Stimulated activated memory B cell treated with anti-CD40 and anti-IgM and Interleukin-4, amounts not matched to agents 10 μg/mL and 1 μg/mL and 100 μg/mL, for 72 hours (primary cell): ENCODE measurements around the gene ZNF396.

Experiments
- ATAC-seq: fragments of 150-1000 bp; cut with Tn5 transposase; 2 replicates; pipeline ENCODE4 v1.10.0; 2021
- H3K27ac Mint-ChIP-seq: one replicate; pipeline ENCODE4 v1.8.0; 2022; ENCODE audit warnings: mild to moderate bottlenecking, mixed read lengths
- H3K27me3 Mint-ChIP-seq: one replicate; pipeline ENCODE4 v1.8.0; 2022; ENCODE audit warnings: mixed read lengths
- H3K36me3 Mint-ChIP-seq: one replicate; pipeline ENCODE4 v1.8.0; 2022; ENCODE audit warnings: mixed read lengths
- H3K4me1 Mint-ChIP-seq: one replicate; pipeline ENCODE4 v1.8.0; 2022; ENCODE audit warnings: mixed read lengths
- H3K4me3 Mint-ChIP-seq: one replicate; pipeline ENCODE4 v1.8.0; 2022; ENCODE audit warnings: mild to moderate bottlenecking, moderate library complexity, mixed read lengths
- H3K9me3 Mint-ChIP-seq: one replicate; pipeline ENCODE4 v1.8.0; 2022; ENCODE audit warnings: mixed read lengths

Gene ZNF396

DNA sequence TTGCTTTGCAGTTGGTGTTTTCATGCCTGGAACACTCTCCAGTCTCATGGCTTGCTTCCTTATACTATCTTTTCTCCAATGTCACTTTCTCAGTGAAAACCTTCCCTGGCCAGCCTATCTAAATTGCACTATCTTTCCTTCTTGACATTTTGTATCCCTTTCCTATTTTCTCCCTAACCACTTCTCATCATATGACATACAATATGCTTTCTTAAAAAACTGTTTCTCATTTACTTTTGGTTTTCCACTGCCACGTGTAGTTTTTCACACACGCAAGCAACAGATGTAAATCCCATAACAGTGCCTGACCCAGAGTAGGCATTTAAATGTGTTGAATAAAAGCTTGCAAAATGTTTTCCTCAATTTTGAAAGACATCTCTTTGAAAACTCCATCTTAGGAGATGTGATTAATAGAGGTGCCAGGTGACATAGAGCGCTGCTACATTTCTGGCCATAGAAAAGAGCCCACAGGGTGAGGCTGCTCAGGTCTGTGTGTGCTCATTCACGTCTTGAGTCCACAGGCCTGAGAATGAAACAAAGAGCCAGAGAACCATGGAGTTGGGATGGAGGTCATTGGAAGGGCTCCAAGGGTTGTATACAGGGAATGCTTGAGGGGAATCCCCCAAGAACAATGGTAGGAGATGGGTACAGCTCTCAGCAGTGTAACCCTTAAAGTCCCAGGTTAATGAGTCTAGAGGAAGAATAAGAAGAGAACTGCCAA lies 45.6 kb downstream of the ZNF396 start:
- H3K36me3 Mint-ChIP-seq: peaks cover 51% of the 10 kb centered on the region
- peaks cover 5% of the 10 kb centered on the region for H3K9me3 Mint-ChIP-seq
- H3K4me1 Mint-ChIP-seq: peaks cover 5% of the 10 kb centered on the region
- H3K4me3 Mint-ChIP-seq: no peak overlapping the region
- ATAC-seq: no peak
- no peaks in the 10 kb centered on the region for H3K27me3 Mint-ChIP-seq
- H3K27ac Mint-ChIP-seq: no peak overlapping the region

DNA sequence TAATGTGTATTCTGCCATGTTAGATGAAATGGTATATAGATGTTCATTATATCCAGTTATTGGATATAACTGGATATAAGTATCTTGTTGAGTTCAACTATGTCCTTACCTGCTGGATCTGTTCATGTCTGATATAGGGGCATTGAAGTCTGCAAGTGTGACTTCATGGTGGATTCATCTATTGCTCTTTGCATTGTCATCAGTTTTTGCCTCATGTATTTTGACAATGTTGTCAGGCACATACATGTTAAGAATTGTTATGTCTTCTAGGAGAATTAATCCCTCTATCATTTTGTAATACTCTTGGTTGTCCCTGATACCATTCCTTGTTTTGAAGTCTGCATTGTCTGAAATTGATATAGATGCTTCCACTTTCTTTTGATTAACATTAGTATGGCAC lies 48.3 kb downstream of the ZNF396 start:
- H3K9me3 Mint-ChIP-seq: peaks cover 5% of the 10 kb centered on the region
- H3K4me1 Mint-ChIP-seq: no peaks in the 10 kb centered on the region
- H3K36me3 Mint-ChIP-seq: peaks cover 29% of the 10 kb centered on the region
- no peaks in the 10 kb centered on the region for H3K27me3 Mint-ChIP-seq
- H3K4me3 Mint-ChIP-seq: no peak overlapping the region
- no peak overlapping the region for H3K27ac Mint-ChIP-seq
- ATAC-seq: no peak

DNA sequence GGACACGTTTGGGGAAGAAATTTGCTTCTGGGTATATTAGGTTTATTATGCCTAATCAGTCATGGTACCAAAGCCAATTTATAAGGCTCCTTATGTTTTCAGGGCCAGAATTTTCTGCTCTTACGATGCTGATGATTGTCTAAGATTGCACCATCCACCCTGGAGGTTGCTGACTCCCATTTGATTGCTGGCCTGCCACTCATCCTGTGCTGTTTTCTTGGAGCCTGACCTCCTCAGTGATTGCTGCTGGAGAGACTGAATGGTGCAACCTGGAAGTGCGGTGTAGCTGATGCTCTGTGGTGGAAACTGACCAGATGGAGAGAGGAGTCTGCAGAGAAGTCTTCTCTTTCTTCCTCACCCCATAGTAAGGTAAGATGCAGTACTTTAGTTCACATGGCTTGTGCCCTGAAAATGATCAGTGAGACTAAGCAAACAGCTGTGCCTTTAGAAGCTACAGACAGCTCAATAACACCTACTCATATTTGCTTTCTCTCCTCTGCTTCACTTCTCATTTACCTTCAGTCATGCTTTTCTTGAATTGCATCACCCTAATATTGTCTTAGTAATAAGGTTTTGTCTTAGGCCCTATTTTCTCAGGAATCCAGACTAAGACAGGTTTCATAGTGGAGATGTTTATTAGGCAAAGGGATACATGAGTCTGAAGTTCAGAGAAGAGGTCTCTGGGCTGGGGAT lies 50.3 kb downstream of the ZNF396 start:
- Mint-ChIP-seq H3K27ac (no peak overlapping the region), H3K4me1 (no peaks in the 10 kb centered on the region), H3K36me3 (peaks cover 13% of the 10 kb centered on the region), H3K27me3 (no peaks in the 10 kb centered on the region), H3K9me3 (peaks cover 5% of the 10 kb centered on the region), H3K4me3 (no peak overlapping the region)
- no peak for ATAC-seq

DNA sequence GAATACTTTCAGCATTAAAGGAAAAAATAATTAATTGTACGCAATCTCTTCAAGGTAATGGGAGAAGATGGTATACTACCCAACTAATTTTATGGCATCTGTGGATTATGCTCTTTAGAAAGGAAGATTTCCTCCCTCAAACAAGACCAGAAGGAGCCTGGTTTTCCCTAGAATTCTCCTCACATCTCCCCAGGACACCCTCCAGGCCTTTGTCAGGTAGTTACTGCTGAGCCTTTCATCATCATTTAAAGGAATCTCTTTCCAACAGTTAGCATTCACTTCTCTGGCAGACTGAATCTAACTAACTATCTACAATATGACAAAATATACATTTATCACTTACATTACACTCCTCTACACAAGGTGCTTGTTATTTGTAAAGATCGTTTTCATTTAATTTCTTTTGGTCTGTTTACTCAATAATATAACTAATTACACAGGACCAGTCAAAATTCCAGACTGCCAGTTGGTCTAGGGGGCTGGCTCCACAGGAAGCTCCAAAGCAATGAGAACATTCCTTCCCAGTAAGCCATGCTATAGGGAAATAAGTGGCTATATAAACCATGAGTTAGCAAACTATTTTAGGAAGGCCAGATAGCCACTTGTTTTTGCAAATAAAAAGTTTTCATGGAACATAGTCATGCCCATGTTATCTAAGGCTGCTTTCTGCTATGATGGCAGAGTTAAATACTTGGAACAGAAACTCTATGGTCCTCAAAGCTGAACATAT lies 52.0 kb downstream of the ZNF396 start:
- Mint-ChIP-seq H3K4me1 (no peaks in the 10 kb centered on the region), H3K9me3 (peaks cover 5% of the 10 kb centered on the region), H3K36me3 (peaks cover 13% of the 10 kb centered on the region), H3K27ac (no peak overlapping the region), H3K4me3 (no peak overlapping the region), H3K27me3 (no peaks in the 10 kb centered on the region)
- no peak for ATAC-seq

DNA sequence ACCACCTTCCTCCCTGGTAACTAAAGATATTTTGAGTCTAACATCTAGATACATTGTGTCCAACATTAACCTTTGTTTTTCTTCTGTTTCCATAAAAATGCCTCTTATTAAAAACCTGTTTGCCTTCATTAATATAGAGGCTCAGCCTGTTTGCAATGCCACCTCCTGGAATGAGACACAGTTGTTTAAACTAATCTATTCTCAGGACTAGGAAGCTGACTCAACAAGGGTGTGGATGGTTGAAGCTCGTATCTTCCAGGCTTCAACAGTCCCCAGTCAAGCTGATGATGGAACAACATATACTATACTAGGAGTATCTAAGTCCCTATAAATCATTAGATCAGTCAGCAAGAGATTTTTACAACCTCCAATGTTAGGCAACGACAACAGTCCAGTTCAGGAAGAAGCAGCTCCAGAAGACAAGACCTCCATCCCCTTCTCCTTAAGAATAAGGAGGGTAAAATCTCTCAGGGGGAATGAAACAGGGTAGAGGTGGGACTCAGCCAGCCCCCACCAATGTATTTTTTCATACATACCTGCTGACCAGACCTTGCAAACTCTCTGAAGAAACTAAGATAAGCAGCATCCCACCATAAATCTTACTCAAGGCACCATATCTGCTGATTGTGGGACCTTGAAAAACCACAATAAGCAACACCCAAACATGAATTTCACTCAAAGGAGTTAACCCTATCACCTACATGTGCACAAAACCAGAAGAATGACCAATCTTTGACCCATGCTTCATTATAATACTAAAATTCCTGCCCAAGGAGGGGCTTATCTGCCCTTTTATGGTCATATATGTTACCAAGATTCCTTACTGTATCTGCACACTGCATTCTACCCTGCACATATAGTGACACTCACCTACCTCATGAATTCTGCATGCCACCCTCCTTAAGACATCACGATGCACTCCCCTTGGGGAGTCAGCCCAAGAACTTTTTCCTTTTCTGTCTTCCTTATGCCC lies 54.4 kb downstream of the ZNF396 start:
- H3K27me3 Mint-ChIP-seq: no peaks in the 10 kb centered on the region
- H3K4me3 Mint-ChIP-seq: no peak overlapping the region
- H3K9me3 Mint-ChIP-seq: no peaks in the 10 kb centered on the region
- ATAC-seq: no peak
- H3K36me3 Mint-ChIP-seq: peaks cover 6% of the 10 kb centered on the region
- no peak overlapping the region for H3K27ac Mint-ChIP-seq
- no peaks in the 10 kb centered on the region for H3K4me1 Mint-ChIP-seq
